ENCODE results near the gene NAT16. TPM values are rescaled to one million over a fixed set of nuclear protein-coding genes. Genes with fewer than 3 reads are reported as not detected.

NAT16 gene
- total and polyA plus RNA-seq, 9 of the 15 experiments (the other 6 are each of a cell fraction or from before 2014, with no cell fraction given): 0.04 TPM; not detected in 8

GRCh38 chr7:101163279-101164070, 16.6 kb downstream of the NAT16 start (continued):
- TF ChIP-seq HBP1 (CRISPR knock-in tag; IDR thresholded peaks at IDR 0.05): peak; percentile 67; the same call in 1 of the 2 replicates
- TF ChIP-seq MBD2 (IDR thresholded peaks at IDR 0.05; ENCODE audit: borderline replicate concordance, low read depth): no peak
- no peak for TF ChIP-seq HDAC3 (IDR thresholded peaks at IDR 0.05; ENCODE audit: borderline replicate concordance, partially characterized antibody)
- no peak for TF ChIP-seq BMI1 (IDR thresholded peaks at IDR 0.05; ENCODE audit: low read length)
- TF ChIP-seq HMG20B (CRISPR knock-in tag; IDR thresholded peaks at IDR 0.05): no peak
- no peak for TF ChIP-seq TCF7 (IDR thresholded peaks at IDR 0.05; ENCODE audit: borderline replicate concordance)
- TF ChIP-seq JUND (IDR thresholded peaks at IDR 0.05; ENCODE audit: borderline replicate concordance, low read depth, low read length): no peak
- no peak for TF ChIP-seq JUND (tag; IDR thresholded peaks at IDR 0.05; ENCODE audit: borderline replicate concordance, low read depth, low read length)
- no peak for TF ChIP-seq LCOR (CRISPR knock-in tag; IDR thresholded peaks at IDR 0.05)
- no peak for TF ChIP-seq SMAD3 (CRISPR knock-in tag; conservative IDR thresholded peaks at IDR 0.05)
- TF ChIP-seq SIX5 (IDR thresholded peaks at IDR 0.05; ENCODE audit: borderline replicate concordance in 1 of 2, insufficient read depth in 1 of 2, low read depth in 1 of 2, low read length in 2 of 2): no peak
- no peak for TF ChIP-seq ZNF408 (CRISPR knock-in tag; IDR thresholded peaks at IDR 0.05; ENCODE audit: low read depth)
- no peak for TF ChIP-seq HNRNPK (IDR thresholded peaks at IDR 0.05; ENCODE audit: low read depth, low read length, poor library complexity, severe bottlenecking)
- TF ChIP-seq BRF2 (IDR thresholded peaks at IDR 0.05; ENCODE audit: borderline replicate concordance, insufficient read depth, insufficient read length): no peak
- peak; percentile 65; the same call in 1 of the 2 replicates for TF ChIP-seq MIER1 (IDR thresholded peaks at IDR 0.05; ENCODE audit: low read depth)
- TF ChIP-seq NCOA6 (IDR thresholded peaks at IDR 0.05): no peak
- TF ChIP-seq ZBTB2 (IDR thresholded peaks at IDR 0.05): peak; percentile 45; the same call in 1 of the 2 replicates
- TF ChIP-seq KLF16 (IDR thresholded peaks at IDR 0.05): no peak
- peak in 1 of 2 experiments; percentile 36; a peak in 1 of 4 replicates for TF ChIP-seq SIN3A (IDR thresholded peaks at IDR 0.05; ENCODE audit: borderline replicate concordance in 2 of 2, control insufficient read depth in 1 of 2, low read depth in 2 of 2, low read length in 2 of 2)
- no peak for TF ChIP-seq BCL6 (CRISPR knock-in tag; IDR thresholded peaks at IDR 0.05)
- no peak for TF ChIP-seq ZNF444 (CRISPR knock-in tag; IDR thresholded peaks at IDR 0.05)
- no peak for TF ChIP-seq ZNF696 (CRISPR knock-in tag; conservative IDR thresholded peaks at IDR 0.05)
- TF ChIP-seq RNF2 (IDR thresholded peaks at IDR 0.05): no peak
- no peak for TF ChIP-seq ZNF57 (CRISPR knock-in tag; IDR thresholded peaks at IDR 0.05)
- TF ChIP-seq SAP30 (IDR thresholded peaks at IDR 0.05; ENCODE audit: borderline replicate concordance, insufficient read depth, low read depth, low read length, poor library complexity, severe bottlenecking): no peak
- no peak for TF ChIP-seq PRMT5 (CRISPR knock-in tag; IDR thresholded peaks at IDR 0.05)
